Midbrain (tissue), 1 donor: Measurements from ENCODE around the gene NAA60.
"Not testable (repeated sequence)": the region's sequence is repeated elsewhere in the genome, so short reads cannot be mapped to it uniquely, and the experiment has no call there.

ENCODE experiments used
- DNase-seq: peaks from one replicate; lab custom pipeline; 2025; lab: John Stamatoyannopoulos, UW

Gene NAA60

DNA sequence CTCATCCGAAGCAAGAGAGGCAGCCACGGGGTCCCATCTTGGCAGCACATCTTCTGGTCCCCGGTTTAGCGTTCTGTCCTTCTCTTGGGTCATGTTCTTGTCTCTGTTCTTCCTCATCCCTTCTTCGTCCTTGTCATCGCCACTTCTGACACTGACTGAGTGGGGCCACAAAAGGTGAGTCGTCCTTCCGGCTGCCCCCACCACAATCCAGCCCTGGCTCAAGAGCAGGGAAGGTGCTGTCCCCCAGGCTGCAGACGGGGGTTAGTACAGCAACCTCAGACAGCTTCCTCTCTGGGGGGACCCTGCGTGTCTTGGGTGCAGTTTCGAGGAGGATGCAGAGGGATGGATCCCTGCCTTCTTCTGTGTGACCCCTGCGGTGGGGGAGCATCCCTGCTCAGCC lies 21.8 kb downstream of the NAA60 start:
- no peak for DNase-seq

DNA sequence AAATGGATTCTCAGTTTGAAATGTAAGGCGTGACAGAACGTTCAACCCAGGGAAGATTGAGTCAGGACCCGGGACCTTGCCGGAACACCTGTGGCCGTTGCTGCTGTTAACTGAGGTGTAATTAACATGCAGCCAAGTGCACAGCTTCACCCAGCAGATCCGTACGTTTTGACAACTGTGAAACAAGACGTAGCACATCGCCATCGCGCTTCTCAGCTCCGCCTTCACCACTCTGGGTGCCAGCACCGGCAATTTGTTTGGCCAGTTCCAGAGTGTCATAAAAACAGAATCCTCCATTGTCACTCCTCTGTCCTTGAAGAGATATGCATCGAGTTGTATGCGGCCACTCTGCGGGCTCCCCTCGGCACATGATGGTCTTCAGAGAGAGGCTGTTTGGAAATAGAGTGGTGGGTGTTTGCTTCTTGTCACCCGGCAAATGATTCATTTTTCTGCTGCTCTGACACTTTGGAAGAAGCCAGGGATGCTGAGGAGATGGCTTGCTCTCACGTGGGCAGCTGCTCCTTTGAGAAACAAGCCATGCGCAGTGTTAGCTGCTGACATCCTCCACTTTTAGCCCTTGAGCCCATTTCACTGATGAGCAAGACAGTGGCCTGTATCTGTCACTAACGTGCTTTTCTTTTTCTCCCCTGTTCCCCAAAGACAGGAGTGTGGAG lies 22.6 kb downstream of the NAA60 start:
- no peak for DNase-seq

DNA sequence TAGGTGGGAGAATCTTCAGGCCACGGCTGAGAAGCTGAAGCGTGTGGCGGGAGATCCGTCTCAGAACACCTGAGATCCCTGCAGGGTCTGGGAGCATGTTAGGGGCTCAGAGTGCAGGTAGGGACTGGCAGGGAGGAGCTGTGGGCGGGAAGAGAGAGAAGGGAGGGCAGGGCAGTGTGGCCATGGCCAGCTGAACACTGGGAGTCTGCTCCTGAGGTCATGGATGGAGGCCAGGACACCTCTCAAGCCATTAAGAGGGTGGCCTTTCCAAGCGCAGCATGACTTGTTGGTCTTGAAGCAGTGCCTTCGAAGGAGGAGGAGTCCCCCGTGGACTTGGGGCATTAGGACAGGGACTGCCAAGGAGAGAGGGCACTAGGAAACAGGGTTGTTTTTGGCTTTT lies 23.7 kb downstream of the NAA60 start:
- no peak for DNase-seq

DNA sequence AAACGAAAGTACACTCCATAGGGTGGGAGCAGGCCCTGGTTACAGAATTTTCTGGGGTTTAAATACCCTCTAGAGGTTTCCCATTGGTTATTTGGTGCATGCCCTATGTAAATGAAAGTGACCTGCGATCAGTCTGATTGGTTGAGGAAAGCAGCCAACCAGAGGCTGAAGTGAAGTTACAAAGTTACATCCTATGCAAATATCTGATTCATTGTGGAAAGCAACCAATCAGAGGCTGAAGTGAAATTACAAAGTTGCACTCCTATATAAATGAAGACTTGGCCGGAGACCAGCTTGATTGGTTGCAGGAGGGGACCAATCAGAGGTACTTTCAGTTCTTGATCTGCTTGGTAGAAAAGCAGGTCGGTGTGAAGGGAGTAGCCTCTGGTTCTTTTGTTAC lies 24.4 kb downstream of the NAA60 start:
- no peak for DNase-seq

DNA sequence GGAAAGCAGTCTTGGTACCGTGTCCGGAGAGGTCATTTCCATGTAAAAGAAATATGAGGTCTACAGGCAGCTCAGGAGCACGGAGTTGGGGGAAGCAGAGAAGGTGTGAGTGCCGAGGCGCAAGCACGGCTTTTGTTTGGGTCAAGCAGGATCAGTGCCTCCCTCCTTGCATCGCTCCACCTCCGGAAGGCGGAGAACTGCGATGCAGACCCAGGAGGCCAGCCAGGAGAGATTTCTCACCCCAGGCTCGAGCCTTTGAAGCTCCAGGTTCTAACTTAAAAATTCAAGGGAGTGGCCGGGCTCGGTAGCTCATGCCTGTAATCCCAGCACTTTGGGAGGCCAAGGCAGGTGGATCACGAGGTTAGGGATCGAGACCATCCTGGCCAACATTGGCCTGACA lies 25.0 kb downstream of the NAA60 start:
- DNase-seq, result no peak

DNA sequence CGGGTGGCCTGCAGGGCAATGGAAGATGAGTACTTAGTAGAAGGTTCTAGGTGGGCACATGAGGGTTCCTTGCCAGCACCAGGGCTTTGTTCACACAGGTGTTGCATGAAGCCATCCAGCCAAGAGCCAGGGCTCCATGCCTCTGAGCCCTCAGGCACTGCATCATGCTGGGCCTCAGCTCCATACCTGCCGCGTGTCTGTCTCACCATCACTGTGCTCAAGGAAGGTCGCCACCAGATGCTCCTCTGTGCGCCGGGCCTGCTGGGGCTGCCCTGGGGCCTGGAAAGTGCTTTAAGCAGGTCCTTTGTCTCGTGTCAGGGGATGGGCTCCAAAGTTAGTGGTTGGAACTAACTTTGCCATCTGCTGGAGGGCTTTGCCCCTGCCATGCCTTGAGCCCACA lies 26.3 kb downstream of the NAA60 start:
- no peak for DNase-seq

DNA sequence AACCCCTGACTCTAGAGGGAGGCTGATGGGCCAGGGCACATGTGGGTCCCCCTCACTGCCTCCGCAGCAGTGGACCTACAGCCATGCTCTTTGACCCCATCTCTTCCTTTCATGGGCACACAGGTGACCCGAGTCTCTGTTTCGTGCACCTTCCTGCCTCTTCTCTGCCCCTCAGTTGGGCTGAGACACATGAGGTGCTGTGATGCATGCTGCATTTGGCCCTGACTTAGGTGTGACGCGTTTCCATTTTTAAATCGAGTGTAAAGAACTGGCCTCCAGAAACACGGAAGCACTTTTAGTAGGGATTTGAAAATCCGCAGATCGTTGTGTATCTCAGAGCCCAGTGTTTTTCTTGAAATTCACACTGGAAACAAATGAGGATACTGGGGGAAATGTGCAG lies 27.2 kb downstream of the NAA60 start:
- DNase-seq, result no peak

DNA sequence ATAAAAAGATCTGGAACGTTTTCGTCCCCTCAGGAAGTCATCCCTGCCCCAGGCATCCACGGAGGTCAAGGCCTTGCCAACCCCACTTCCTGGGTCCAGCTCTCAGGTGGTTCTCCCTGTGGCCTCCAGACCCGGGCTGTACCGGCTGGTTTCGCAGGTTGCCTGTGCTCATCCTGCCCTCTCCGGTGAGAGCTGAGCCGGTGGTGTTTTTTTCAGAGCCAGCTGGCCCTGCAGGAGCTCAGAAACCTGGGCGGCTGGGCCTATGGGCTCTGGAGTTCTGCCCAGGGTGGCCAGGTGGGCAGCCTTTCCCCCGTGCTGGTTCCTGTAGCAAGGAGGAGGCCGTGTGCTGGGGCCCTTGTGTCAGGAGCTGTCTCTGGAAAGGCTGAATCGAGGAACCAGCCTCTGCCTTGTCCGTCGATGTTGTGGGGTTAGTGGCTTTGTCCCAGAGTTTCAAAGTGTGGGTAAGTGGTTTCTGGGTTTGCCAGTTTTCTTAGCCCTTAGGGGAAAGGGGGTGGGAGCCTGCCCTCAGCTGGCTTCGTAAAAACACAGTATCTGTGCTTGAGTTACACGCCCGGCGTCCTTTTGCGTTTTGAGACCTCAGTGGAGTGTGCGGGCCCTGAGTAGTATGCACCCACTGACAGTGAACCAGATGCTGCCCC lies 28.2 kb downstream of the NAA60 start:
- DNase-seq, result no peak

DNA sequence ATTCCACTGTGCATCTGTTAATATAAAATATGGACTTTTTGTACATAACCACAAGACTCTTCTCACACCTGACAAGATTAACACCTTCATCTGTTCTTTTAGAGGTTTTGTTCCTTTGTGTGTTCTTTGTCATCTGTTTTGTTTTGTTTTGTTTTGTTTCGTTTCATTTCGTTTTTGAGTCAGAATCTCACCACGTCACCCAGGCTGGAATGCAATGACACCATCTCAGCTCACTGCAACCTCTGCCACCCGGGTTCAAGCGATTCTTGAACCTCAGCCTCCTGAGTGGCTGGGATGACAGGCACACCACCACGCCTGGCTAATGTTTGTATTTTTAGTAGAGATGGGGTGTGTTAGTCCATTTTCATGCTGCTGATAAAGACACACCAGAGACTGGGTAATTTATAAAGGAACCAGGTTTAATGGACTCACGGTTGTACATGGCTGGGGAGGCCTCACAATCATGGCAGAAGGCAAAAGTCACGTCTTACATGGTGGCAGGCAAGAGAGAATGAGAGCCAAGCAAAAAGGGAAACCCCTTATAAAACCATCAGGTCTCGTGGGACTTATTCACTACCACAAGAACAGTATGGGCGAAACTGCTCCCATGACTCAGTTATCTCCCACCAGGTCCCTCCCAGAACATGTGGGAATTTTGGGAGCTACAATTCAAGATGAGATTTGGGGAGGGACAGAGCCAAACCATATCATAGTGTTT lies 29.6 kb downstream of the NAA60 start:
- no peak for DNase-seq

DNA sequence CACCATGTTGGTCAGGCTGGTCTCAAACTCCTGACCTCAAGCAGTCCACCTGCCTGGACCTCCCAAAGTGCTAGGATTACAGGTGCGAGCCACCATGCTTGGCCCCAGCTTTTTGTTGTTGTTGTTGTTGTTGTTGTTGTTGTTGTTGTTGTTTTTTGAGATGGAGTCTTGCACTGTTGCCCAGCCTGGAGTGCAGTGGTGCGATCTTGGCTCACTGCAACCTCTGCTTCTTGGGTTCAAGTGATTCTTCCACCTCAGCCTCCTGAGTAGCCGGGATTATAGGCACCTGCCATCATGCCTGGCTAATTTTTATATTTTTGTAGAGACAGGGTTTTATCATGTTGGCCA lies 30.1 kb downstream of the NAA60 start:
- DNase-seq, result not testable (repeated sequence)

DNA sequence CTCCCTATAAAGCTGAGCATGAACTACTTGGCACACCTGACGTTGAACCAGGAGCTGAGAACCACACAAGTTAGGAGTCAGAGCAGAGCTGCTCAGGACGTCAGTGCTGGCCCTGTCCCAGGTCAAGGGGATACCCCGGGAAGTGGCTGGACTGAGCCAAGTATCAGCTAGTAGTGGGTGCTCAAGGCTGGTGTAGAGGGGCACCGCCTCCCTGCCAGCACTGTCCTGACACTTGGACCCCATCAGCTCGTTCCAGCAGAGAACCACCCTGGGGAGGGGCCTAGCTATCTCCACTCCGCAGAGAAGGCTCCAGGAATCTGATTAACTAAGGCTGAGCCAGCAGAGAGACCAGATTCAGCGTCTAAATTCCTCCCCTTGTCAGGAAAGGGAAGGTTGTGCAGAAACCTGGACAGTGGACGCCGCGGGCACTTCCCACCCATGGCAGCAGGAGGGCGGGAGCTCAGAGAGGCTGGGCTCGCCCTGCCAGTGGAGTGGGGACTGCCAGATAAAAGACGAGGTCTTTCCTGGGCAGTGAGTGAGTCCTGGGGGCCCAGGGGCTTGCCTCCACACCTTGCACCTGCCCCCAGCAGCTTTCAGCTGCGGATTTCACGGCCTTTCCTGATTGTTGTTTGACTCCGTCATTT lies 30.8 kb downstream of the NAA60 start:
- no peak for DNase-seq

DNA sequence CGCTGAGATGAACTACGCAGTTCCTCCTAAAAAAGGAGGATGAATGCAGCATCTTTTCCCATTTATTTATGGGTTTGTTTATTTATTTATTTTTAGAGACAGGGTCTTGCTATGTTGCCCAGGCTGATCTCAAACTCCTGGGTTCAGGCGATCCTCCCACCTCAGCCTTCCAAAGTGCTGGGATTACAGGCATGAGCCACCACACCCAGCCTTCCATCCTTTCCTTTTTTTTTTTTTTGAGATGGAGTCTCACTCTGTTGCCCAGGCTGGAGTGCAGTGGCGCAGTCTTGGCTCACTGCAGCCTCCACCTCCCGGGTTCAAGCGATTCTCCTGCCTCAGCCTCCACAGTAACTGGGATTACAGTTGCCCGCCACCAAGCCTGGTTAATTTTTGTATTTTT lies 31.4 kb downstream of the NAA60 start:
- not testable (repeated sequence) for DNase-seq

DNA sequence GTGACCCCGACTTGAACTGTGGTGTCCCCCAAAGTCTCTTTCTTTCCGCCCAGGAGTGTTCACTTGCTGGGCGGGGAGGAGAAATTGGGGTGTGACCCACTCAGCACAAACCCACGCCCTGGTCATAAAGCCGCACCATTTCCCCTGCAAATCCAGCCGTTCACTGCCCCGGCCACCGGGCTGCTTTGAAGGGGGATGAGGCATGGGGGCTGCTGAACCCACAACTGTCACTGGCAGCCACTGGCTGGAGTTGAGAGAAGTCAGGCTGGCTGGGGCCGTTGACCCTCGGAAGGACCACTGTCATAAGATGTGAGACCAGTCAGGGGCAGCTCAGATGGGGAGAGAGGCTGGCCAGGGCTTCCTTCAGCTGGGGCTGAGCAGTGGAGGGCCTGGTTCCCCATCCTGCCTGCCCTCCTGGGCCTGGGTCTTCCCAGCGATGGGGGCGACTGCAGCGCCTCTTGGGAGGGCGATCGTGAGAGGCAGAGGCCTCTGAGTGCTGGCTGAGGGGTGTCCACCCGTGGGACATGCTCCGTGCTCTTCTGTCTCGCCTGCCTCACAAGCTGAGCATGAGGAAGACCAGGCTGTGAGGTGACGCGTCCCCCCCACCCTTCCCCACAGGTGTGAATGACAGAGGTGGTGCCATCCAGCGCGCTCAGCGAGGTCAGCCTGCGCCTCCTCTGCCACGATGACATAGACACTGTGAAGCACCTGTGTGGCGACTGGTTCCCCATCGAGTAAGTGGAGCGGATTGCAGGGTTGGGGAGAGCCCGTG lies 32.3 kb downstream of the NAA60 start:
- no peak for DNase-seq

DNA sequence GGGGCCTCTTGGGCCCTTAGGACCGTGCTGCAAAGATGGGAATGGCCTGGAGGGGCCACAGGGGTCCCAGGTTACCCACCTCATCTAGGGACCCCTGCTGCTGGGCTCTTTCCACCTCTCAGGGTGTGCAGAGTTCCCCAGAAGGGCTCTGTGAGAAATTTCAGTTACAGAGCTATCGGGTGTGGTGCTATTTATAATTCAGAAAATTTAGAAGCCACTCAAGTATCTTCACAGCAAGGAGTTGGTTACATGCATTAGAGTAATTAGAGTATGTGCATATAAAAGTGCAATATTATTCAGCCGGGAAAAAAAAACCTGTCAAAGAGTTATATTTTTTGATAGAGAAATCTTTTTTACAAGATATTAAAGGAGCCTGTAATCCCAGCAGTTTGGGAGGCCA lies 32.9 kb downstream of the NAA60 start:
- no peak for DNase-seq

DNA sequence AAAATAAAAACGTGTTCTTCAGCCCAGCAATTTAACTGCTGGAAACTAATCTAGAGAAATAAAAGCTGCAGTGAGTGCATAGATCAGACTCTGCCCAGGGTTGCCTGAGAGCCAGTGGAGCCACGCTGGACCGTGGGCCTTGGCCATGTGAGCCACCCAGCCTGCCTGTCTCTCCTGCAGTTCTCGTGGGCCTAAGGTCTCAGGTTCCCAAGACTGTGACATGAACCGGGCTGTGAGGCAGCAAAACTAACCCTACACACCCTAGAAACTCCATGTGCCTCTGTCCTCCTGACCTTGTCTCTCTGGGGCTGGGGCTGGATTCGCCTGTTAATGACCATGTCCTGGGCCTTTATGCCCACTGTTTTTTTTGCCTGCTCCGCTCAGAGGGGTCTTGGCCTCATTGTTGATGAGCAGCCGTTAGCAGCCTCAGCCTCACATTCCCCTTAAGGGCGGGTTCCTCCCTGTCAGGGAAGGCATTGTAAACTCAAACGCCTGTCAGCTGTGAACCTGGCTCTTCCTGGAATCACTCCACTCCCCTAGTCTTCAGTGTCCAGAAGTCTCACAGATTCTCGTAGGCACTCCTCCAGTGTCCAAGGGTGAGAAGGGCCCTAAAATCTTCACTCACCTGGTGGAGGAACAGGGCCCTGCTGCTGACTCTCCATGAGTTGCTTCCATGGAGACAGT lies 34.9 kb downstream of the NAA60 start:
- no peak for DNase-seq

DNA sequence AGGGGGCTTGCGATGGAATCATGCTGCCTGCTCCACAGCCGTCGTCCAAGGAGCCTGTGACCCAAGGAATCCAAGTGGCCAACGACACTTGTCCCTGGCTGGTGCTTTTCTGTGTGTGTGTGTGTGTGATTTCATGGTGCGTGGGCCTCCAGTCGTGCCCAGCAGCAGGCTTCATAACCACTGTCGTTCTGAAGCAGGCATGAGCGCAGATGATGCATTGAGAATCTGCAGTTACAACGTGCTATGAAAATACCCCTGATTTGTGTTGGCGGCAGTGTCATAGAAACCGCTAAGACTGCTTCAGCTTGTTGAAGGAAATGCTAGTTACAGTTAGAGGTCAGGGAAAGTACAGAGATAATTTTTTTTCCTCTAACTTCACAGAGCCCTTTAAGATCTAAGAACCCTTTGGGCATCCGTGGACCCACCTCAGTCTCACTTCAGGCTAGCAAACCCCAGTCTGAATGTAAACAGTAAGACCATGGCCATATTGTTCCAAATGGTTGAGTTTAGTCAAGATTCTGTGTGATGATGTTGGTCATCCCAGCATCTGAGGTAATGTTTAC lies 36.3 kb downstream of the NAA60 start:
- no peak for DNase-seq

DNA sequence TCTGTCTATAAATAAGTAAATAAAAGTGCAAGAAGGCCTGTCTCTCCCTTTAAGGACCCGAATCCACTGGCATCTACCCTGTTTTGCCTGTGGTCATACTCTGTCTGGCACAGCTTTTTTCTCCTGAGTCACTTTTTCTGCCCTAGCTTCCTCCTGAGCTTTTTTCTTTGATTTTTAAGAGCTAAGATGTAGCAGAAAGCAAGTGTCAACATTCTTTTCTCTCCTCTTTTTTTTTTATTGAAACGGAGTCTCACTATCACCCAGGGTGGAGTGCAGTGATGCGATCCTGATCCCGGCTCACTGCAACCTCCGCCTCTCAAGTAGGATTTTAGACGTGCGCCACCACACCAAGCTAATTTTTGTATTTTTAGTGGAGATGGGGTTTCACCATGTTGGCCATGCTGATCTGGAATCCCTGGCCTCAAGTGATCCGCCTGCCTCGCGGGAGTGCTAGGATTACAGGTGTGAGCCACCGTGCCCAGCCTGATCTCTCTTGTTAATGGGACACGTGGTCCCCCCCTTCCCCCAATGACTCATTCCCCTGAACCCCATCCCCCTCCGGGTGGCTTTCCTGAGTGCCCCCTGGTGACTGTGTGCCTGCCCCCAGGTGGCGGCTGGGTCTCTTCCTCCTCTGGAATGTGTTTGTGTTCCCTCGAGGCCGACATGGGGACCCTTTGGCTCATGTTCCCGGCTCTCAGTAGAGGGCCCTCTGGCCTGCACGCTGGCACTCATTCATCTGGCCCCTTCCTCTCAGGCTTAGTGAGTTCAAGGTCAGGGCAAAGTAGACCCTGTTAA lies 37.6 kb downstream of the NAA60 start:
- DNase-seq, result no peak

DNA sequence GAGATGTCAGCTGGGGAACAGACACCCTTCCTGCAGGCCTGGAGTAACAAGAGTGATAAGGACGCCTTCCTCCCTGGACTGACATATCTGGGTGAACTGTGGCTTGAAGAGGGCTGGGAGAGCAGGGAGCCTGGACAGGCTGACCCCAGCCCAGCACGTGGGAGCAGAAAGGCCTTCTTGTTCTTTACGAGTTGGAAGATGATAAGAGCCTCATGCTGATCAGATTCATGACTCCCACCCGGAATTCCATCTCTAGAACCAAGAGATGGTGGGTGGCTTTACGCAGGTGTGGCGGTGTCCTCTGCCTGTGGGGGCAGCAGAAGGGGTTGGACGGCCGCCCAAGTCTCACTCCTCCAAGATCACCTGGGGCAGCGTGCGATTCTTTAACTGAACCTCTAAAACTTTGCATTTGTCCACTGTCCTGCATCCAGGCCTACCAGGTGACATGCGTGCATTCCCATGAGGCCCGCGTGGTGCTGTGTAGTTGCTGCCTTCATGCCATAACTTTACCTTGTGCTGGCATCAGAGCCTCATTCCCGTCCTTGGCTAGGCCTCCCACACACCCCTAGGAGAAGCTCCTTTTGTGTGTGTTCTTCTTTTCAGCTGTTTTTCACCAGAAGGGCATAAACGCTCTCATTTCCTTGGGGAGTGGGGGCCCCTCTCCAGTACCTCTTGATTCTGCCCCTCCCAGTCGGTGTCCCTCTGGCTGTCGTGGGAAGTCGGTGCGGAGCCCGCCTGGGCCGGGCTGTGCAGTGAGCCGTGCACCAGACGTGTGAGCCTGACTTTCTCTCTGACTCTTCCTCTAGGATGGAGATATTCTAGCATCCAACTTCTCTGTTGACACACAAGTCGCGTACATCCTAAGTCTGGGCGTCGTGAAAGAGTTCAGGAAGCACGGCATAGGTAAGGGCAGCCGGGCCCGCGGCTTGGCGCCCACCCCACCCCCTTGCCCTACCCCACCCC lies 38.5 kb downstream of the NAA60 start:
- no peak for DNase-seq

DNA sequence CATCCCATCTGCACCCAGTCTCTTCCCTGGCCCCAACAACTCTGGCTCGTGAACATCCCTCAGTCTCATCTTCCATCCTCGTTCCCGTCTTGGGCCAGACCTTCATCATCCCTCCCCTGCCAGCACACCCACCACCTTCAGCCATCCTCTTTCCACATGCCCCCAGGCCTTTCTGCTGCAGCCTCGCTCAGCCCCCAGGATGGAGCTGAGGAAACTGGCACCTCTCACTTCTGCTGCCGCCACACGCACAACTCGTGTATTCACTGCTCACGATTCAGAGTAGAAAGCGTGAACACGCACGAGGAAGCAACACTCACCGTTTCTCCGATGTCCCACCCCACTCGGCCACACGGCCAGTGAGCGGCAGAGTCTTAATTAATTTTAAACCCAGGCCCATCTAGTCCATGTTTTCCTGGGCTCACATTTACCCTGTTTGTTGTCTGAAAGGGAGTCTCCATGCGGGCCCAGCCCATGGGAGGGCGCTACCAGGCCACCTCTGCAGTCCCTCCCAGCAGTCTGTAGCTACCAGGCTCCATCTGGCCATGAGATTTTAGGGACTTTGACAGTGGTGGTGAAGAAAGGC lies 39.3 kb downstream of the NAA60 start:
- no peak for DNase-seq
